NCI-H82 treated with DMSO at 0.1 percent for 48 hours (cell line): Measurements from ENCODE around the gene MRPL27.
A peak's percentile ranks its signal among the peaks of the same experiment; 100 is the strongest.

Source experiments
- DNase-seq: peaks from one replicate; lab custom pipeline; 2025; ENCODE audit not compliant: unreplicated experiment; lab: John Stamatoyannopoulos, UW

Gene MRPL27

GRCh38 chr17:50361561-50362480 is 11.2 kb downstream of the MRPL27 start:
- DNase-seq = peak; percentile 18

GRCh38 chr17:50360486-50361115 is 12.4 kb downstream of the MRPL27 start:
- no peak for DNase-seq

- no peak for DNase-seq
Observed at GRCh38 chr17:50359998-50360461, 13.0 kb downstream of the MRPL27 start.

GRCh38 chr17:50359005-50359699 is 13.8 kb downstream of the MRPL27 start:
- DNase-seq = no peak

- DNase-seq = no peak
Observed at GRCh38 chr17:50358177-50358576, 14.8 kb downstream of the MRPL27 start.

GRCh38 chr17:50356892-50357510 is 16.0 kb downstream of the MRPL27 start:
- DNase-seq = no peak

- DNase-seq = no peak
Observed at GRCh38 chr17:50356418-50356817, 16.6 kb downstream of the MRPL27 start.

- DNase-seq = no peak
Observed at GRCh38 chr17:50355701-50356341, 17.2 kb downstream of the MRPL27 start.

- DNase-seq = no peak
Observed at GRCh38 chr17:50355336-50355700, 17.7 kb downstream of the MRPL27 start.

GRCh38 chr17:50354776-50355175 is 18.2 kb downstream of the MRPL27 start:
- no peak for DNase-seq

- no peak for DNase-seq
Observed at GRCh38 chr17:50354198-50354597, 18.8 kb downstream of the MRPL27 start.

- DNase-seq = no peak
Observed at GRCh38 chr17:50353600-50354195, 19.3 kb downstream of the MRPL27 start.

GRCh38 chr17:50352693-50353599 is 20.0 kb downstream of the MRPL27 start:
- DNase-seq = no peak

GRCh38 chr17:50352072-50352692 is 20.8 kb downstream of the MRPL27 start:
- no peak for DNase-seq

- DNase-seq = no peak
Observed at GRCh38 chr17:50350733-50351132, 22.3 kb downstream of the MRPL27 start.

- DNase-seq = no peak
Observed at GRCh38 chr17:50349243-50349600, 23.8 kb downstream of the MRPL27 start.

GRCh38 chr17:50348522-50349242 is 24.3 kb downstream of the MRPL27 start:
- DNase-seq = no peak

- no peak for DNase-seq
Observed at GRCh38 chr17:50347894-50348291, 25.1 kb downstream of the MRPL27 start.
